HG03064 (cell line): ENCODE measurements around the gene CALHM1.
A peak's percentile ranks its signal among the peaks of the same experiment; 100 is the strongest.
"Not testable (repeated sequence)": the region's sequence is repeated elsewhere in the genome, so short reads cannot be mapped to it uniquely, and the experiment has no call there.

Source experiments
- ATAC-seq: cut with Tn5 transposase; IDR thresholded peaks from one replicate; pipeline ENCODE4 v1.9.1; 2021; ENCODE audit warnings: low read depth; ENCODE audit not compliant: unreplicated experiment

Gene CALHM1

DNA sequence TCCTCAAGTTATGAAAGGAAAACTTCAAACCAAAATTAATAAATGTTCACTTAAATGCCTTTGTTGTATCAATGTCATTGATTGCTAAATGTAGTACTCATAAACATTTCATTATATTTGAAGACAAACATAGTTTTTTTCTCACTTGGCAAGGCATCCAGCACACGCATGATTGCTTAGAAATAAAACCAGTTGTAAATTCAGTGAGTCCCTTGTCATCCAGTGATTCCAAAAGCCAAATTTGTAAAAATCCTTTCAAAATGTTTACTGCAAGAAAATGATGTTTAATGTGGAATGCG lies 28.7 kb upstream of the CALHM1 start:
- no peak for ATAC-seq

DNA sequence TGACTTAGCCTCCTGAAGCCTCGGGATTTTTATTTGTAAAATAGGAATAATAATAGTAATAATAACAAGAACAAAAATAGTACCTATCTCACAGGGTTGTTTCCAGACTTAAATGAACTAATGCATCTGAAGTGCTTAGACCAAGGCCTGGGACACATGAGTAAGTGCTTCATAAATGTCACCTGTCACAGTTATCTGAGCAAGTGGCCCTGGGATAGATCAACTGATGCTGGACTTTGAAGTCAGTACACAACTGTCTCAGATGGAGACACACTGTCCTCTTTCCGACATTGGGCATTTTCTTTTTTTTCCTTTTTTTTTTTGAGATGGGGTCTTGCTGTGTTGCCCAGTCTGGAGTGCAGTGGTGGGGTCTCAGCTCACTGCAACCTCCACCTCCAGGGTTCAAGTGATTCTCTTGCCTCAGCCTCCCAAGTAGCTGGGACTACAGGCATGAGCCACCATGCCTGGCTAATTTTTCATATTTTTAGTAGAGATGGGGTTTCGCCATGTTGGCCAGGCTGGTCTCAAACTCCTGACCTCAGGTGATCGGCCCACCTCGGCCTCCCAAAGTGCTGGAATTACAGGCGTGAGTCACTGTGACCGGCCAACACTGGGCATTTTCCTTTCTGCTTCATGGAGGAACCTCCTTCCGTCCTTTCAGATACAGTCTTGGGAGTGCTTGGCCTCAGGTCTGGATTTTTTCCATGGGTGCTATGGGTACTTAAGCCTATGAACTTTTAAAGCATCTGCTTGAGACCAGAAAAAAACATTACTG lies 28.1 kb upstream of the CALHM1 start:
- not testable (repeated sequence) for ATAC-seq

GRCh38 chr10:103481974-103482531 lies 23.4 kb upstream of the CALHM1 start:
- no peak for ATAC-seq

DNA sequence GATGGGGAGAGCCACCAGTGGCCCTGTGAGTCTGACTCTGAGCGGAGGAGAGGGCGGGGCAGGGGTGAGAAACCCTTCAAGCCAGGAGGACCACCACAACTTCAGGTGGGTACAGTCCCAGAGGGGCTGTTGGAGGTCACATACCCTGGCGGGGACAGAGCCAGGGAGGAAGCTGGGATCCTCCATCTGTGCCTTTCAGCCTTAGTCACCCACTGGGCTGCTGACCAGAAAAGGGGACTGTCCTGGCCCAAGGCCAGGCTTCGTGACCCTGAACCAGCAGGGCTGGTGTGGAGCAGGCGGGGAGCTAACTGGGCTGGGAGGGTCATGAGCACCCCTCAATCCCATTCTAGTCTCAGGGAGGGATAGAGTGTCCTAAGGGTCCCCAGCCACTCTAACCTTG lies 21.8 kb upstream of the CALHM1 start:
- ATAC-seq, result no peak

DNA sequence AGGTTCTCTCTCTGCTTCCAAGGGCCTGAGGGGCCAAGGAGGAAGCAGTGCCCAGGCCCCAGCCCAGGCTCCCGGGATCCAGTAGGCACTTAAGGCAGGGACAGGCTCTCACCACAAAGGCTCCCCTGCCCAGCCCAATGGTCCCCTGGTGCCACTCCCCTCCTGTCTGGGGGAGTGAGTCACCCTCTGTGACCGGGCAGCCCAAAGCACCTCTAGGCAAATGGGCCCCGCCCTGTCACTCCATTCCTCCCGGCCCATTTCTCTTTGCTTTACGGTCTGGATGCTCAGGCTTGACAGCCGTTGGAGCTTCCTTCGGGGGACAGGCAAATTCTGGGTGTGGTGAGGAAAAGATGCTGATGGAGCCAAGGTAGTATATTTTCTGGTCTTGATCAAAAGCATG lies 20.4 kb upstream of the CALHM1 start, which contains the start of gene CALHM3:
CALHM3 (minus strand) TSS at position 106 of the 400 bp plus-strand sequence. CDS start 208 bp downstream, outside the sequence.
- ATAC-seq, result no peak

GRCh38 chr10:103478671-103479070 lies 20.0 kb upstream of the CALHM1 start:
- ATAC-seq, result no peak

DNA sequence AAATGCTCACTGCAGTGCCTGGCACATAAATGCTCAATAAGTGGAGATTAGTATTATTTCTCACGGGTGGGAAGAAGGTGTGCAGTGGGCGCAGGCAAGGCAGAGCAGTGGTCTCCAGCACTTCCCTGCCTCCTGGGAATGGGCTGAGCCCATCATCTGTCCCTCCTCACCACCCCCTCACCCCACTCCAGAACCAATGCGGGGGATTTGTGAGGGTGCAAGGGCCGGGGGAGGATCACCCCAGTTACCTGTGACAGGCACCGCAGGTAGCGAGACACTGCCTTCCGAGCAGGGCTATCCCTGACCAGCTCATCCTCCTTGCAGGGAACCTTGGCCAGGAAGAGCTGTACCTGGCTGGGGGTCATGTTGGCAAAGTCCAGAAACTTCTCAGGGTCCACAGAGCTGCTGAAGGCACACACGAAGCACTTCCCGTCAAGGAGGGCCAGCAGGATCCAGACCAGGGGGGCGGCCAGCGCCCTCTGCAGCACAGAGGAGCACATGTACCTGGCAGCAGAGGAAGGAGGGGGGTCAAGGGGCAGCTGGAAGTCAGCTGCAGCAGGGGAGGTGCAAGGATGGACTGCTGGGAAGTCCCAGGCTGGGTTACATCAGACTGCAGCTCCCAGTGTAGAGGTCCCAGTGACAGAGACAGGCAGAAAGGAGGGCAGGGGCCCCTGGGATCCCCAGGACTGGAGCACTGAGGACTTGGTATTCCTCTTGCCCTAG lies 17.5 kb upstream of the CALHM1 start:
- no peak for ATAC-seq

- no peak for ATAC-seq
Measured at GRCh38 chr10:103475437-103475836, 16.7 kb upstream of the CALHM1 start.

DNA sequence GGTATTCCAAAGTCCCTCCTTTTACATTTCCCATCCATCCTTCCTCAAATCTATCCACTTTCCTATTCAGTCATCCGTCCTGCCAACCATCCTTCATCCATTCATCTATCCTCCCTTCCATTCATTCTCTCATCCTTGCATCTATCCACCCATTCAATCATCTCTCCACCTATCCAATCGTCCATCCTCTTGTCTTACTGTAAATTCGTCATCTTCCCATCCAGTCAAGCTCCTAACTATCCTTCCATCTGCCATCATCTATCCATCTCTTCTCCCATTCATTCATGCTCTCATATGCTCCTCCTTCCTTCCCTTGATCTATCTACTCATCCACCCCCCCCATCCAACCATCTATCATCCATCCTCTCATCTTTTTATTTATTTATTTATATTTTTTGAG lies 15.4 kb upstream of the CALHM1 start:
- no peak for ATAC-seq

DNA sequence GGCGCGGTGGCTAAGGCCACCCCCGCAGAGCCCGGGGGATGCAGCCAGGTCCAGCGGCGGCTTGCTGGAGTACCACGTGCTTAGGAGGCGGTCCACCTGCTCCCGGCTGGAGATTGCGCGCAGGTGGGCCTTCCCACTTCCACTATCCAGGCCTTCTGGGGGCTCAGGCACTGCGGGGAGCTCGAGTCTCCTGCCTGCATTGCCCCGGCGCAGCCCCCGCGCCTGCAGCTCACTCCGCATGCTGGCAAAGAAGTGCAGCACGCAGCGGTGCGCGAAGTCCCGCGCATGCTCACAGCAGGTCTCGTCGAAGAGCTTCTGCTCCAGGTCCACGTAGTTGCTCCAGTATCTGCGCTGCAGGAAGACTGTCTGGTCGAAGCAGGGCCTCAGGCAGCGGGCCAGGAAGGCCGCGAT lies 14.6 kb upstream of the CALHM1 start:
- ATAC-seq, result no peak

DNA sequence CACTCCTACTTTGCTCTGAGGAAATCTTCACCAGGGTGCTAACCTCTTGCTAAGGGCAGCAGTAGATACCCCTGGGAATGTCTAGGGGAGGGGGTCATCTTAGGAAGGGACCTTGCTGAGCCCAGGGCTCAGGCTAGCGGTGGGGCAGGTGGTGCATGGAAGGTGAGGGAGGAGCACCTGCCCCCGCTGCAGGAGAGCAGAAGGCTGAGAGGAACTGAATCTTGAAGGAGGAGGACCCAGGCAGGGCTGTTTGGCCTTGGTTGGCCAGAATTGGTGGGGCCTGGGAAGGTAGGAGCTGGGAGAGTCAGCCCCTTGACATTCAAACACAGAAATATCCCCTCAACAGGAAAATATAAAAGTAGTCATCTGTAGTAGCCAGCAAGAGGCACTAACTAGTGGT lies 13.3 kb upstream of the CALHM1 start:
- ATAC-seq, result no peak

DNA sequence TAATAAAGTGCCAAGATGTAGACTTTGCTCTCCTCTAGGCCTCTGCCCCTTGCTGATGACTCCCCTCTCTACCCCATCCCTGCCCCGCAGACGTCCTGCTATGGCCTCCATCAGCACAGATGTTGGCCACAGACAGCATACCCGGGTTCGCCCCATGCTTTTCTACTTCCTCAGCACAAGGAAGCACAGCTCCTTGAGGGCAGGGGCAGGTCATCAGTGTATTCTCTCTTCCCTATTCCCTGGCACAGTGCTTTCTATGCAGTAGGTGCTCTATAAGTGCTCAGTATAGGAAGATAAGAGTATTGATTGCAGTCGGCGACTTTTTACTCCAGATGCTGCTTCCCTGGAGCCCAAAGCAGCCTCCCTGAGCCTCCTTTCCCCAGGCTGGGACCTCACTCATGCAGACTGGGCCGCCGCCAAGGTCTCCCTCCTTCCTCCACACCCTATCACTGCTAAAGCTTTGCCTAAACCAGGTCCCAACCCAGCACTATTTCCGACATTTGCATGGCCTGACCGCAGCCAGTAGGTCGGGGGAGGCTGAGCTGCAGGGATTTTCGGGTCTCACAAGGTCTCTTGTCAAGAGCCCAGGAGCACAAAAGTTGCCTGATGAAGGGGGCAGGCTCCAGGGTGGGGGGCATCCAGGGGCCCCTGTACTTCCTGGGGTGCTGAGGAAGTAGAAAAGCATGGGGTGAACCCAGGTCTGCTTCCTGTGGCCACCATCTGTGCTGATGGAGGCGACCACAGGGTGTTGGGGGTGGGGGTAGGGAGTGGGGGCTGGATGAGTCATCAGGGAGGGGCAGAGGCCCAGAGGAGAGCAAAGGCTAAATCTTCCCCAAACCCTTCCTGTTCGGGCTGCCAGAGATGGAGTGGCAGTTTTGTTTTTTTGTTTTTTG lies 12.3 kb upstream of the CALHM1 start:
- ATAC-seq, result peak; percentile 61

DNA sequence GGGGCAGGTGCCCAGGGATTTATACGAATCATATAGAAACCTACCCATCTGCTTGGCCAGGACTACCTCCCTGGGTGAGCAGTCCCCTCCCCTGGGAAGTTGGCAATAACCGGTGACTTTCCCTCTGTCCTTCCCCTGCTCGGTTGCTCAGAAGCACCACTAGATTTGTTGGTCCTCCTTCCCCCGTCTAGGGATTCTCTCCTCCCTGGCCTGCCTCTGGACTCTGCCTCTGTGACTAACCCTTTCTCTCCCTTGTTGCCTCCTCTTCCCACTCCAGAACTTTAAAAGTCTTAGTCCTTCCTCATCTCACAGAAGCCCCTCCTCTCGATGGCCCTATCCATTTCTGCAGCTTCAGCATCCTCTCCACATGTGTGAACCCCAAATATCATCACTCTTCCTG lies 10.5 kb upstream of the CALHM1 start:
- no peak for ATAC-seq

- ATAC-seq, result no peak
Measured at GRCh38 chr10:103467406-103467805, 8.7 kb upstream of the CALHM1 start.

DNA sequence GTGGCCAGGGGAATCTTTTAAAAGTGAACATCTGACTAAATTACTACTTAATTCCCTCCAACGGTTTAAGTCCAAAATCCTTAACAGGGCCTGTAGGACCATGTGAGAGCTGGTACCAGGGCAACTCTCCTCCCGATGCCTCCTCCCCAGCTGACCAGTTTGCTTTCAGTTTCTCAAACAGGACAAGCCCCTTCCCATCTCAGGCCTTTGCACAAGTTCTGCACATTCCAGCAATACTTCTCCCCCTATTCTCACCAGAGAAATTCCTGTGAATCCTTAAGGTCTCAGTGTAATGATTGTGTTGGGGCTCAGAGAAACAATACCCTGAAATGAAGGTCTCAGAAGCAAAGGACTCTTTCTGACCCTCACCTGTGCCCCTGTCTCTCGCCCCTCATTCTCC lies 8.0 kb upstream of the CALHM1 start:
- no peak for ATAC-seq

- no peak for ATAC-seq
Measured at GRCh38 chr10:103465411-103466179, 6.9 kb upstream of the CALHM1 start.

- no peak for ATAC-seq
Measured at GRCh38 chr10:103463499-103463898, 4.8 kb upstream of the CALHM1 start.

- ATAC-seq, result no peak
Measured at GRCh38 chr10:103459615-103460014, 915 bp upstream of the CALHM1 start.

GRCh38 chr10:103457896-103458583 lies 660 bp downstream of the CALHM1 start:
- no peak for ATAC-seq
